OCI-LY1 (cell line): ENCODE results near the gene DLD.

ENCODE experiments used
- H2AFZ ChIP-seq: fragments of 200-600 bp; sonication (generic), shearing (Covaris generic); 2 replicates; pipeline ENCODE4 v1.6.0; 2014; ENCODE audit warnings: antibody characterized with exemption, mild to moderate bottlenecking, low read length
- H3F3A ChIP-seq: fragments of 200-600 bp; sonication (generic), shearing (Covaris generic); 2 replicates; pipeline ENCODE4 v1.6.0; 2014; ENCODE audit warnings: mild to moderate bottlenecking, antibody characterized with exemption, low read length, moderate library complexity; ENCODE audit not compliant: insufficient read depth
- H3K27ac ChIP-seq: fragments of 200-600 bp; sonication (generic); 2 replicates; pipeline ENCODE4 v1.5.1; 2014; ENCODE audit warnings: low read length, mixed run types, mild to moderate bottlenecking, low read depth; ENCODE audit not compliant: poor library complexity, severe bottlenecking
- H3K27me3 ChIP-seq: fragments of 200-600 bp; sonication (generic); 2 replicates; pipeline ENCODE4 v1.6.0; 2014; ENCODE audit warnings: antibody characterized with exemption, mild to moderate bottlenecking, low read length, moderate library complexity; ENCODE audit not compliant: insufficient read depth
- H3K36me3 ChIP-seq: fragments of 200-600 bp; sonication (generic); 2 replicates; pipeline ENCODE4 v1.6.1; 2014; ENCODE audit warnings: mild to moderate bottlenecking, antibody characterized with exemption, low read length, moderate library complexity, mixed read lengths; ENCODE audit not compliant: insufficient read depth
- H3K4me1 ChIP-seq: fragments of 200-600 bp; sonication (generic); 2 replicates; pipeline ENCODE4 v1.5.1; 2014; ENCODE audit warnings: mild to moderate bottlenecking, low read length, moderate library complexity; ENCODE audit not compliant: insufficient read depth, severe bottlenecking
- H3K4me2 ChIP-seq: fragments of 200-600 bp; sonication (generic), shearing (Covaris generic); 2 replicates; pipeline ENCODE4 v1.6.1; 2014; ENCODE audit warnings: low read length
- H3K4me3 ChIP-seq: fragments of 200-600 bp; sonication (generic); 2 replicates; pipeline ENCODE4 v1.5.1; 2014; ENCODE audit warnings: low read length, low read depth, mild to moderate bottlenecking, mixed read lengths; ENCODE audit not compliant: poor library complexity, severe bottlenecking
- H3K79me2 ChIP-seq: fragments of 200-600 bp; shearing (Covaris generic); 2 replicates; pipeline ENCODE4 v1.6.1; 2016; ENCODE audit warnings: mixed run types, low read length, mixed read lengths; ENCODE audit not compliant: insufficient read depth
- H3K9ac ChIP-seq: fragments of 200-600 bp; sonication (generic), shearing (Covaris generic); 2 replicates; pipeline ENCODE4 v1.6.1; 2014; ENCODE audit warnings: mild to moderate bottlenecking, low read length, mixed read lengths
- H3K9me2 ChIP-seq: fragments of 200-600 bp; sonication (generic), shearing (Covaris generic); 2 replicates; pipeline ENCODE4 v1.6.1; 2014; ENCODE audit warnings: low read depth, mild to moderate bottlenecking, low read length, mixed read lengths
- H3K9me3 ChIP-seq: fragments of 200-600 bp; shearing (Covaris generic); 2 replicates; pipeline ENCODE4 v1.6.1; 2014; ENCODE audit warnings: low read length, mixed read lengths
- H4K20me1 ChIP-seq: fragments of 200-600 bp; sonication (generic), shearing (Covaris generic); 2 replicates; pipeline ENCODE4 v1.6.0; 2016; ENCODE audit warnings: mild to moderate bottlenecking, low read length; ENCODE audit not compliant: insufficient read depth
- CTCF ChIP-seq: fragments of 200-600 bp; sonication (generic), shearing (Covaris generic); IDR thresholded peaks from 2 replicates; pipeline ENCODE4 v1.5.1; 2017; ENCODE audit warnings: mild to moderate bottlenecking, antibody characterized with exemption, low read length, moderate library complexity, mixed read lengths
- EZH2 ChIP-seq: fragments of 200-600 bp; sonication (generic), shearing (Covaris generic); IDR thresholded peaks from 2 replicates; pipeline ENCODE4 v1.8.0; 2017; ENCODE audit warnings: borderline replicate concordance, mixed run types, mild to moderate bottlenecking, antibody characterized with exemption, low read length, moderate library complexity, mixed read lengths

Gene DLD

GRCh38 chr7:107865956-107866775, 24.8 kb upstream of the DLD start:
- no peak for TF ChIP-seq CTCF
- TF ChIP-seq EZH2, result no peak
- H3K27ac ChIP-seq, result no peak overlapping the region
- H3F3A ChIP-seq, result no peaks in the 10 kb centered on the region
- H3K36me3 ChIP-seq, result no peaks in the 10 kb centered on the region
- no peak overlapping the region for H3K9ac ChIP-seq
- no peaks in the 10 kb centered on the region for H3K4me1 ChIP-seq
- H3K9me2 ChIP-seq, result no peaks in the 10 kb centered on the region
- no peak overlapping the region for H3K4me2 ChIP-seq
- no peaks in the 10 kb centered on the region for H3K27me3 ChIP-seq
- no peak overlapping the region for H2AFZ ChIP-seq
- H3K9me3 ChIP-seq, result no peaks in the 10 kb centered on the region
- no peaks in the 10 kb centered on the region for H4K20me1 ChIP-seq
- H3K4me3 ChIP-seq, result no peak overlapping the region
- no peaks in the 10 kb centered on the region for H3K79me2 ChIP-seq

DNA sequence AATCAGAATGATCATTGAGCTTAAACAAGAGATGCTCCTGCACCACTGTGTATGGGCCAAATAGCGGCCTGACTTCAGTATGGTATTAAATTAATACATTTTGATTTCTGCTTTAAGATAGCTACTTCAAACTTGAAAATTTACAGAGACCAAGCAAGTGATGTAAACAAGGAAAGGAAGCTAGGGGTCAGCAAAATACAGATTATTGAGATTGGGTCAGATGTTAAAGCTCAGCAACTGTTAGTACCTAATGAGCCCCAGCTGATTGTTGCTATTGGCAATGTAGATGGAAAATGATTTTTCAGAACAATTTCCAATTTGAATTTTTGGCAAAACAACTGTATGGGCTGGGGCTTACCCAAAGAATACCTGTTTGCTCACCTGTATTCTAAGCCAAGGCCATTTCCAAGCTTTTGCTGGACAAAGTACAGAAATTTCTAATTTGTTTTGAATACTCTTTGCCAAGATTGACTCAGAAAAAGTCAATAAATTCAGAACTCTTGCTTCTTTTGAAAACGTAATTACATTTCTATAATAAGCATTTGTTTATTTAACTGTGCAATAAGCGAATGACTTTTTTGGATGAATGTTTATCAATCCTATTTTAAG, 23.0 kb upstream of the DLD start:
- Histone ChIP-seq H3K79me2 (no peaks in the 10 kb centered on the region), H3K27me3 (no peaks in the 10 kb centered on the region), H3K4me1 (no peaks in the 10 kb centered on the region), H3F3A (no peaks in the 10 kb centered on the region), H3K9me2 (no peaks in the 10 kb centered on the region), H3K9me3 (no peaks in the 10 kb centered on the region), H3K4me2 (no peak overlapping the region), H3K4me3 (no peak overlapping the region), H2AFZ (no peak overlapping the region), H3K27ac (no peak overlapping the region), H4K20me1 (no peaks in the 10 kb centered on the region), H3K36me3 (no peaks in the 10 kb centered on the region), H3K9ac (no peak overlapping the region)
- TF ChIP-seq CTCF (no peak), EZH2 (no peak)

DNA sequence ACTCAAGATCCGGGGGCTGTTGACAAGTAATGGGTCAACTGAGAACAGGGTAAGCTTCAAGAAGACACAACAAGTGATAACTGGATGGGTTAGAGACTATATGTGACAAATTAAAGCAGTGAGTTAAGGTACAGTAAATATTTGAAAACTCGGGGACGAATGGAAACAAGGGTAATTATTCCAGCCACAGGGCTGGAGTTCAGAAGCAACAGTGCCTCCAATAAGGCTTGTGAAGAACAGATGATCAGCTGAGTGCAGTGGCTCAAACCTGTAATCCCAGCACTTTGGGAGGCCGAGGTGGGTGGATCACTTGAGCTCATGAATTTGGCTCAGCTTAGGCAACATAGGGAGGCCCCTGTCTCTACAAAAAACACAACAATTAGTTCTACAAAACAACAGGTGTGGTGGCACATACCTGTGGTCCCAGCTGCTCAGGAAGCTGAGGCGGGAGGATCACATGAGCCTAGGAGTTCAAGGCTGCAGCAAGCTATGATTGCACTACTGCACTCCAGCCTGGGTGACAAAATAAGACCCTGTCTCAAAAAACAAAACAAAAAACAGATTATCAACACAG, 20.5 kb upstream of the DLD start:
- TF ChIP-seq EZH2, result no peak
- no peak for TF ChIP-seq CTCF
- Histone ChIP-seq H3K36me3 (no peaks in the 10 kb centered on the region), H3F3A (no peaks in the 10 kb centered on the region), H4K20me1 (no peaks in the 10 kb centered on the region), H3K9me3 (no peaks in the 10 kb centered on the region), H3K4me3 (no peak overlapping the region), H3K27ac (no peak overlapping the region), H2AFZ (no peak overlapping the region), H3K79me2 (no peaks in the 10 kb centered on the region), H3K27me3 (no peaks in the 10 kb centered on the region), H3K4me2 (no peak overlapping the region), H3K4me1 (no peaks in the 10 kb centered on the region), H3K9ac (no peak overlapping the region), H3K9me2 (no peaks in the 10 kb centered on the region)
